HG02943 (cell line): ENCODE data around the gene IFT22.
"Not testable (repeated sequence)": the region's sequence is repeated elsewhere in the genome, so short reads cannot be mapped to it uniquely, and the experiment has no call there.

Experiments used
- ATAC-seq: cut with Tn5 transposase; IDR thresholded peaks from one replicate; pipeline ENCODE4 v1.9.1; 2021; ENCODE audit warnings: mild to moderate bottlenecking, low read depth, moderate library complexity; ENCODE audit not compliant: unreplicated experiment

Gene IFT22

DNA sequence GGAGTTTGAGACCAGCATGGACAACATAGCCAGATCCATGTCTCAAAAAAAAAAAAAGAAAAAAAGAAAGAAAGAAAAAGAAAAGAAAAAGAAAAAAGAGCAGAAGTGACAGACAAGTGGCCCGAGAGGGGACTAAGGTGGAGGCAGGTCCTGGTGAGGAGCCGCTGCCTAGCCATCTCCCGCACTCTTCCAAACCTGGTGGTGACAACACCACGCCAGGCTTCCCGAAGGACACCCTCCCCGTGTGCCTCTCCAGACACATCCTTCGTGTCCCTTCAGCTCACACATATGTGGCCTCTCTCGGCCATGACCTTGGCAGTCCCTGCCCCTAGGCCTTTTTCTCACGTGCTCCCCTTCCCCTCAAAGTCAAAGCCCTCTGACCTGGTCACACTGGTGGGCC, 36.4 kb downstream of the IFT22 start:
- ATAC-seq: no peak

DNA sequence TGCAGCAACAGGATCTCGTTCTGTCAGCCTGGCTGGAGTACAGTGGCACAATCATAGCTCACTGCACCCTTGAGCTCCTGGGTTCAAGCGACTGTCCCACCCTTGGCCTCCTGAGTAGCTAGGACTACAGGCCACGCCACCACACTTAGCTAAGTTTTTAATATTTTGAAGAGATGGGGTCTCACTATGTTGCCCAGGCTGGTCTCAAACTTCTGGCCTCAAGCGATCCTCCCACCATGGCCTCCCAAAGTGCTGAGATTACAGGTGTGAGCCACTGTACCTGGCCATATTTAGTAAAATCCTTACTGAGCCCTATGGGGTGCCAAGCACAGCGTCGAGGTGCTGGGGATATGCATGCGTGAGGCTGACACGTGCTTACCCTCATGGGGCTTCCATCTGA, 40.7 kb downstream of the IFT22 start:
- ATAC-seq: not testable (repeated sequence)

DNA sequence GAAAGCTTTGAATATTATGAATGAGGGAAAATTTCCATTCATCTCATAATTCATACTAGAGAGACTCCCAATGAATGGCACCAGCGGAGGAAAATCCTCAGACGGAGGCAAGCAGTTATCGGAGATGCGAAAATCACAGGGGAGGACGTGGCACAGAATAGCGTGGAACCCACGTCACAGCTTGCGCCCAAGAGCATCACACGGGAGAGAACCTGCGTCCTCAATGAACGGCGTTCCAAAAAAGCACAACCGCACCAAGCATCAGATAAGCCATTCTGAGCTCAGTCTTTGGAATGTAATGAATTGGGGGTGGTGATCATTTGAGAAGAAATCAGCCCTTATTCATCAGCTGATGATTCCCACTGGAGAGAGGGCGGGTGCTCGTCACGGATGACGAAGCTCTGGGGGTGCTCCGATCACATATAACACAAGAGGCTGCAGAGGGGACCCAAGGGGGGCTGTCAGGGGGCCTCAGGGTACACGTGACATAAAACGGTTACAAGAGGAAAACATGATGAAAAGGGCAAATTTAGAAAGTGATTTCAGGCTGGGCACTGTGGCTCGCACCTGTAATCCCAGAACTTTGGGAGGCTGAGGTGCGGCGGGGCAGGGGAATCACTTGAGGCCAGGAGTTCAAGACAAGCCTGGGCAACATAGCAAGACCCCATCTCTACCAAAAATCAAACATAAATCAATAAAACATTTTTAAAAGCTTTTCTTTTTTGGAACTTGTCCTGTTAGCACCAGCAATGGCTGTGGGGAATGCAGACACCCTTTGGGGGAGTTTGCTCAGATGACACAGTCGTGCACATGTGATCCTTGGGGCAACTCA, 42.9 kb downstream of the IFT22 start:
- no peak for ATAC-seq

DNA sequence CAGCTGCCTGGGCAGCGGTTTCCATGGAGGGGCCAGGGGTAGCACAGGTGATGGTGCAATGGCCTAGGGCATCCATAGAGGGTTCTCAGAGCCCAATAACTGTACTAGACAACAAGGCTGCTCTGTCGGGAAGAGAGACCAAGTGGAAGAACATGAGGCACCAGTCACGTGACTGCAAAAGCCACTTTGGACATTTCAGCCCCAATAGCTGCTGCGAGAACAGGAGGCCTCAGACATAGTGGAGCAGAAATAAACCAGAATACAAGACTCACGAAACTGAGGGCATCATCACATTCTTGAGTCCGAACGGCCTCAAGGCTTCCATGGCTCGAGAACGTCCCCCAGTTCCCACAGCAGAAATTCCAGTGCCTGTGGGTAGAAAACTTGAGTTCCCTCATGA, 44.5 kb downstream of the IFT22 start:
- ATAC-seq: no peak

DNA sequence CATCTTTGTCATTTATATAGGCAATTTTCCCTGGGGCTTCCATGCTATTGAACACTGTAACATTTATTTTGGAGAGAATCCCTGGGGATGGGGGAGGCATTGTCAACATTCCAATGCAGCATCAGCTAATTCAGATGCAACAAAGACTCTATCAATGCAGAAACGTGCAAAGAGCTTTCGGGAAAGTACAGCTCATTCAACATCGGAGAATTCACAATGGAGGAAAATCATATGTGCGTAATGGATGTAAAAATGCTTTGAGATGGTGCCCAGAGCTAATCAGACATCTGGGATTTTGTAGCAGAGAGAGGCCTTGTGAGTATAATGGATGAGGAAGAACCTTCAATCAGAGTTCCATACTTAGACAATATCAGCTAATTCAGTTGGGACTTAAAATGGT, 48.4 kb downstream of the IFT22 start:
- no peak for ATAC-seq

DNA sequence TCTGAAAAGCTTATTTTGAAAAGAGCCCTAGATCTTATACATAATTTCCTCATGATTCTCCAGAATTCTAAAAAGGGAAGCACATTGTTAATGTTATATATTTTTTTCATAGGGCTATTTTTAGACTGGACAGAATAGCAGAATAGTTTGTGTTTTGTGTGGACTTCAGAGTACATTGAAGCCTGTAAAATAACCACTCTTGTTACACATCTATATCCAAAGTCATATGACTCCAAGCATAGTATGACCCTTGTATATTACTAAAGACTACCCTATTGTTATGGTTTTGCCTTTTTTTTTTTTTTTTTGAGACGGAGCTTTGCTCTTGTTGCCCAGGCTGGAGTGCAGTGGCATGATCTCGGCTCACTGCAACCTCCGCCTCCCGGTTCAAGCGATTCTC, 50.6 kb downstream of the IFT22 start:
- ATAC-seq: no peak

DNA sequence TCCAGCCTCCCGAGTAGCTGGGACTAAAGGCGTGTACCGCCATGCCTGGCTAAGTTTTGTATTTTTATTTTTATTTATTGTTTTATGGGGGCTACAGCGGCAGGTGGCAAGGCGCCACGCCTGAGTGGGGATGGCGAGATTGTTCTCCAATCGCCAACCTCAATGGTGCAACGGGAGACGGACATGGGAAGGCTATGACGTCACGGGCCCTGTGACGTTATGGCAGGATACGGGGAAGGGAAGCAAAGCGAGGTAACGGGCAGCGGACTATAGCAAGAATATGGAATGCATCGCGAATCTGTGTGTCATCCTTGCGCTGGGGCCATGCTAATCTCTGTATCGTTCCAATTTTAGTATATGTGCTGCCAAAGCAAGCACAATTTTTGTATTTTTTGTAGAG, 51.9 kb downstream of the IFT22 start:
- ATAC-seq: no peak

DNA sequence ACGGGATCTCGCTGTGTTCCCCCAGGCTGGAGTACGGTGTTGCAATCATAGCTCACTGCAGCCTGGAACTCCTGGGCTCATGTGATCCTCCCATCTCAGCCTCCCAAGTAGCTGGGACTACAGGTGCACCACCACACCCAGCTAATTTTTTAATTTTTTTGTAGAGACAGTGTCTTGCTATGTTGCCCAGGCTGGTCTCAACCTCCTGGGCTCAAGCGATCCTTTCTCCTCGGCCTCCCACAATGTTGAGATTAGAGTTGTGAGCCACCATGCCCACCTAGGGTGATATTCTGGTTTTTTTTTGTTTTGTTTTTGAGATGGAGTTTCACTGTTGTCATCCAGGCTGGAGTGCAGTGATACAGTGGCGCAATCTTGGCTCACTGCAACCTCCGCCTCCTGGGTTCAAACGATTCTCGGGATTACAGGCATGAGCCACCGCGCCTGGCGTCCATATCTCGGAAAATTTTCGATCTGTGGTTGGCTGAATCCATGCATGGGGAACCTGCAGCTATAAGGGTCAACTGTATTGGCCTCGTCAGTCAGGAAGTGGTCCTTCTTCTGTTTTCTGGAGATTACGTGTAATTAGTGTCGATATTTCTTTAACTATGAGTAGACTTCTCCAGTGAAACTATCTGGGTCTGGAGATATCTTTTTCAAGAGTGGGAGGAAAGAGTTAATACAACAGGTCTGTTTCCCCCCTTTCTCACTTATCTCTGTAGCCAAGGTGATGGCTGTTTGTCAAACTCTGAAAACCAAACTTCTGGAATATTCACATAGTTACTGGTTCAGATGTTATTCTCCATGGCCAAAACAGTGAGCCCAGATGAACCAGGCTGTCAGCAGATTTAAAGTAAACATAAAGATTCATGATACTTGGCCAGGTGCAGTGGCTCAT, 55.7 kb downstream of the IFT22 start:
- ATAC-seq: no peak

DNA sequence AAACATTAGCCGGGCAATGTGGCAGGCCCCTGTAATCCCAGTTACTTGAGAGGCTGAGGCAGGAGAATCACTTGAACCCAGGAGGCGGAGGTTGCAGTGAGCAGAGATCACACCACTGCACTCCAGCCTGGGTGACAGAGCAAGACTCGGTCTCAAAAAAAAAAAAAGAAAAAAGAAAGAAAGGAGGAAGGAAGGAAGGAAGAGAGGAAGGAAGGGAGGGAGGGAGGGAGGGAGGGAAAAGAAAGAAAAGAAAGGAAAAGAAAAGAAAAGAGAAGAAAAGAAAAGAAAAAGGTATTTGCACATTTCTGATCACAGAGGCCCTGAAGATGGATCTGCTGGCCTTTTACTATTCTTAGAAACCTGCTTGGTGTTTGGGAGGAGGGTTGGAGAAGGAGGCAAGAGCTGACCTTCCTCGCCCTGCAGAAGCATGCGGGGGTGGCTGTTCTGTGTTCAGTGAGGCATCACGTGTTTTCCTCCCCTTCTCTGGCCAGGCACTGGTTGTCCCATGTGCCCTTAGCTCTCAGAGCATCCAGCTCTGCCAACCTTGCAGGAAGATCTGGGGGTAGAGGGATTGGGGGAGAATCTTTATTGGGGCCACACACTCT, 57.4 kb downstream of the IFT22 start:
- ATAC-seq: not testable (repeated sequence)
